IMR-90 (cell line): ENCODE results near the gene GXYLT2. TPM values are rescaled to one million over a fixed set of nuclear protein-coding genes. Genes with fewer than 3 reads are reported as not detected.

Experiments used
- ATAC-seq: fragments of 200-7000 bp; cut with Tn5 transposase; 2 replicates; pipeline ENCODE4 v1.9.1; 2020; ENCODE audit warnings: low read depth, mild to moderate bottlenecking, moderate library complexity
- BruUV-seq: library from RNA; stranded (reverse); fragments of 400-500 nt; replicated peaks from 2 replicates; lab custom pipeline; 2021; lab: Mats Ljungman, UMichigan
- CTCF ChIA-PET: fragments of 300-600 bp; formaldehyde crosslinking; extraction: SDS; loops from one replicate; lab custom pipeline; 2021; ENCODE audit warnings: antibody characterized with exemption; lab: Yijun Ruan, JAX
- POLR2A ChIA-PET: fragments of 300-600 bp; sonication (Branson Sonifier 250); formaldehyde crosslinking; loops from one replicate; lab custom pipeline; 2022; ENCODE audit warnings: antibody characterized with exemption; ENCODE audit not compliant: unreplicated experiment; lab: Charles Lee
- DNase-seq: peaks from one replicate; pipeline ENCODE4 v3.0.0; 2013
- H2AFZ ChIP-seq: replicated peaks from 2 replicates; pipeline ENCODE3; 2013; ENCODE audit warnings: low read length, mild to moderate bottlenecking; ENCODE audit not compliant: poor library complexity
- H2AK5ac ChIP-seq: 2 replicates; pipeline ENCODE4 v1.6.1; 2013; ENCODE audit warnings: low read depth, low read length, inconsistent platforms
- H2AK9ac ChIP-seq: replicated peaks from 2 replicates; pipeline ENCODE3; 2013; ENCODE audit warnings: mild to moderate bottlenecking, low read depth, low read length, moderate library complexity; ENCODE audit not compliant: poor library complexity
- H2BK120ac ChIP-seq: 2 replicates; pipeline ENCODE4 v1.6.1; 2013; ENCODE audit warnings: low read depth, low read length, inconsistent platforms
- H2BK15ac ChIP-seq: 3 replicates; pipeline ENCODE4 v1.6.1; 2013; ENCODE audit warnings: low read depth, low read length, inconsistent platforms
- H2BK20ac ChIP-seq: 2 replicates; pipeline ENCODE4 v1.6.1; 2013; ENCODE audit warnings: low read depth, mild to moderate bottlenecking, inconsistent platforms, low read length, moderate library complexity
- H2BK5ac ChIP-seq: 2 replicates; pipeline ENCODE4 v1.6.1; 2013; ENCODE audit warnings: mild to moderate bottlenecking, low read depth, low read length, inconsistent platforms; ENCODE audit not compliant: poor library complexity, severe bottlenecking
- H3K14ac ChIP-seq: replicated peaks from 2 replicates; pipeline ENCODE4 v1.6.1; 2013; ENCODE audit warnings: low read depth, low read length, inconsistent platforms
- H3K18ac ChIP-seq: 2 replicates; pipeline ENCODE4 v1.6.1; 2013; ENCODE audit warnings: low read depth, low read length, control low read depth
- H3K23ac ChIP-seq: 2 replicates; pipeline ENCODE4 v1.6.1; 2013; ENCODE audit warnings: low read depth, low read length, inconsistent platforms
- H3K27ac ChIP-seq: 2 replicates; pipeline ENCODE4 v1.5.1; 2013; ENCODE audit warnings: mild to moderate bottlenecking, control low read depth, low read length; ENCODE audit not compliant: insufficient read depth
- H3K27me3 ChIP-seq: 2 replicates; pipeline ENCODE4 v1.6.1; 2013; ENCODE audit warnings: low read length; ENCODE audit not compliant: control insufficient read depth, insufficient read depth
- H3K36me3 ChIP-seq: 2 replicates; pipeline ENCODE4 v1.6.1; 2013; ENCODE audit warnings: low read length, mixed read lengths; ENCODE audit not compliant: control insufficient read depth, insufficient read depth
- H3K4ac ChIP-seq: 2 replicates; pipeline ENCODE4 v1.6.1; 2013; ENCODE audit warnings: low read depth, low read length, inconsistent platforms
- H3K4me1 ChIP-seq: 2 replicates; pipeline ENCODE4 v1.6.1; 2013; ENCODE audit warnings: low read length, mixed read lengths; ENCODE audit not compliant: control insufficient read depth, insufficient read depth
- H3K4me2 ChIP-seq: 2 replicates; pipeline ENCODE4 v1.6.1; 2013; ENCODE audit warnings: low read depth, mild to moderate bottlenecking, control low read depth, low read length, moderate library complexity
- H3K4me3 ChIP-seq: 2 replicates; pipeline ENCODE4 v1.5.1; 2013; ENCODE audit warnings: low read depth, mild to moderate bottlenecking, control low read depth, low read length, moderate library complexity; ENCODE audit not compliant: insufficient read depth
- H3K56ac ChIP-seq: 2 replicates; pipeline ENCODE4 v1.6.1; 2013; ENCODE audit warnings: low read length, inconsistent platforms; ENCODE audit not compliant: insufficient read depth; ENCODE audit errors: extremely low read depth
- H3K79me1 ChIP-seq, 2 experiments: 2 replicates each; pipeline ENCODE4 v1.6.1; 2013; ENCODE audit warnings: low read length in 2 of 2, inconsistent platforms in 1 of 2, low read depth in 1 of 2
- H3K9ac ChIP-seq: 2 replicates; pipeline ENCODE4 v1.6.1; 2013; ENCODE audit warnings: low read depth, low read length, control low read depth
- H3K9me1 ChIP-seq: 2 replicates; pipeline ENCODE4 v1.6.1; 2013; ENCODE audit warnings: low read length, inconsistent platforms; ENCODE audit not compliant: insufficient read depth
- H3K9me3 ChIP-seq: 2 replicates; pipeline ENCODE4 v1.6.1; 2013; ENCODE audit warnings: low read length; ENCODE audit not compliant: control insufficient read depth, insufficient read depth
- H4K20me1 ChIP-seq: 2 replicates; pipeline ENCODE4 v1.6.1; 2013; ENCODE audit warnings: low read length, inconsistent platforms; ENCODE audit not compliant: insufficient read depth
- H4K5ac ChIP-seq: 2 replicates; pipeline ENCODE4 v1.6.1; 2013; ENCODE audit warnings: mild to moderate bottlenecking, low read depth, low read length, control low read depth
- H4K8ac ChIP-seq, 2 experiments: 2 replicates each; pipeline ENCODE4 v1.6.1; 2013; ENCODE audit warnings: low read depth in 2 of 2, low read length in 2 of 2, control low read depth in 1 of 2, inconsistent platforms in 1 of 2
- H4K91ac ChIP-seq: 2 replicates; pipeline ENCODE4 v1.6.1; 2013; ENCODE audit warnings: low read depth, low read length, inconsistent platforms; ENCODE audit not compliant: insufficient read depth
- BHLHE40 ChIP-seq: fragments of 150-350 bp; IDR thresholded peaks from 2 replicates; pipeline ENCODE4 v1.6.1; 2016; ENCODE audit warnings: mild to moderate bottlenecking, low read depth, low read length
- MAFK ChIP-seq: IDR thresholded peaks from 2 replicates; pipeline ENCODE4 v1.6.1; 2012; ENCODE audit warnings: low read depth, low read length, improper control_type of control experiment
- MAZ ChIP-seq: IDR thresholded peaks from 2 replicates; pipeline ENCODE4 v1.6.1; 2012; ENCODE audit warnings: low read depth, mild to moderate bottlenecking, low read length, improper control_type of control experiment, moderate library complexity, borderline replicate concordance
- NFE2L2 ChIP-seq: fragments of 150-350 bp; IDR thresholded peaks from 2 replicates; pipeline ENCODE4 v1.6.1; 2016; ENCODE audit warnings: low read depth, mild to moderate bottlenecking, low read length
- POLR2A ChIP-seq: IDR thresholded peaks from 2 replicates; pipeline ENCODE4 v1.6.1; 2012; ENCODE audit warnings: mild to moderate bottlenecking, low read depth, low read length
- RAD21 ChIP-seq: IDR thresholded peaks from 2 replicates; pipeline ENCODE4 v1.6.1; 2012; ENCODE audit warnings: low read length, improper control_type of control experiment
- RCOR1 ChIP-seq: IDR thresholded peaks from 2 replicates; pipeline ENCODE4 v1.6.1; 2012; ENCODE audit warnings: mild to moderate bottlenecking, low read length, improper control_type of control experiment; ENCODE audit not compliant: insufficient replicate concordance
- RFX5 ChIP-seq: IDR thresholded peaks from 2 replicates; pipeline ENCODE4 v1.8.0; 2012; ENCODE audit warnings: low read depth, mild to moderate bottlenecking, low read length, moderate library complexity
- WGBS, 2 experiments: methylation state at CpG; one replicate each; pipeline versions ENCODE4 v1.1.5 to v1.1.7; 2013; ENCODE audit warnings: missing lambda C conversion rate in 2 of 2; ENCODE audit not compliant: insufficient read length in 1 of 2; ENCODE audit errors: extremely low coverage in 2 of 2; 5-methylcytosine and 5-hydroxymethylcytosine counted together
- dilution Hi-C: fragments of 300-500 bp; cut with HindIII; formaldehyde crosslinking; loops from one replicate; pipeline ENCODE4 v1.14.3; 2018; ENCODE audit warnings: low sequenced_read_pairs; ENCODE audit not compliant: unreplicated experiment
- in situ Hi-C: fragments of 300-500 bp; cut with MboI; formaldehyde crosslinking; loops from 3 replicates; pipeline ENCODE4 v1.14.3; 2019; ENCODE audit warnings: low sequenced_read_pairs, inconsistent platforms, mixed read lengths
- intact Hi-C: fragments of 100-400 bp; cut with micrococcal nuclease; formaldehyde crosslinking; loops from 2 replicates; pipeline ENCODE4 v1.10.0; 2022
- polyA plus RNA-seq, 3 experiments: library from polyadenylated mRNA; depleted of rRNA; stranded (reverse); fragments of >200 nt; gene quantifications; 2 replicates each; pipeline ENCODE4 v1.2.3, GENCODE V29; 2012; ENCODE audit warnings: low replicate concordance in 1 of 3
- total RNA-seq: library from RNA; depleted of rRNA; stranded (reverse); fragments of >200 nt; gene quantifications from 2 replicates; pipeline ENCODE4 v1.2.3, GENCODE V29; 2012

GXYLT2 gene
- total and polyA plus RNA-seq, 2 of the 4 experiments (the other 2 are of a cell fraction) = 5.7 to 11.1 TPM

DNA sequence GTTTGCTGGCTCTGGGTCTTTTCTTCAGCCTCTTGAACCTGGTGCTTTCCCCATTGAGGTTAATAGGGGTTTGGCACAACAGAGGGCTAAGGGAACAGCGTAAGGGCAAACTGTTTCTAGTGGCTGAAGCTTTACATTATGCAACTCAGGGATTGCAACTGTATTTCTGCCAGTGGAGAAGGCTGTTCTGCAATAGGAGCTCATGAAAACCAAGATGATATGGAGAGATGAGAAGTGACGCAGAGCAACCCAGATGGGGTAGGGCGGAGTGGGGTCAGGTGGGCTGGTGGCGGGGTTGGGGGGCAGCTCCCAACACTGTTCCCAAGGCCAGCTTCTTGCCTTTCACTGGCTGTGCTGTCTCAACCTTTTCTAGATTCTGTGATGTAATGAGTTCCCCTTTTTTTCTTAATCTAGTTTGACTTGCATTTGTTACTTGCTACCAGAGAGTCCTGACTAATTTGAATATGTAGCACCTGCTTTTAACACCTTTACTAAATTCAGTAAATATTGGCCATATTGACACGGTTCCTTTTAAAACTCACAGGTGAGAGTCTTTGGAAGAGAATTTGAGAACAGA is 7.2 kb downstream of the GXYLT2 start:
- intact Hi-C loops = no loop called here
- no peak for ATAC-seq

More for the DNA sequence above, 7.2 kb downstream of the GXYLT2 start:
- H4K5ac ChIP-seq = no peak overlapping the region
- ChIA-PET CTCF (no interaction called here), POLR2A (no interaction called here)
- no peak overlapping the region for H3K4ac ChIP-seq
- TF ChIP-seq BHLHE40 (no peak), MAFK (no peak), RCOR1 (no peak), RAD21 (no peak), RFX5 (no peak), POLR2A (no peak), NFE2L2 (no peak), MAZ (no peak)
- no peak overlapping the region for H2BK20ac ChIP-seq
- H2AK5ac ChIP-seq = 0 out of 2 replicates have a peak overlapping the region, but pooled peaks have one; percentile 25
- H3K27ac ChIP-seq = no peak overlapping the region
- no peak overlapping the region for H4K8ac ChIP-seq
- no peak overlapping the region for H3K14ac ChIP-seq
- no peak overlapping the region for H3K18ac ChIP-seq
- peaks cover 0 to 23% of the 10 kb centered on the region in 2 experiments; a peak in 3 of 4 replicates for H3K79me1 ChIP-seq
- H2BK120ac ChIP-seq = no peak overlapping the region
- H2AFZ ChIP-seq = no peak overlapping the region
- no peak overlapping the region for H3K4me3 ChIP-seq
- BruUV-seq = no TSS peak
- in situ Hi-C loops (no loop called here), dilution Hi-C loops (no loop called here)
- no peaks in the 10 kb centered on the region for H3K9me3 ChIP-seq
- H3K4me2 ChIP-seq = no peak overlapping the region
- no peaks in the 10 kb centered on the region for H3K27me3 ChIP-seq
- no CpG with 5 or more reads among the region's 5 CpGs for WGBS, 2 experiments
- no peak overlapping the region for H3K56ac ChIP-seq
- no peak overlapping the region for H3K9ac ChIP-seq
- H4K91ac ChIP-seq = no peak overlapping the region
- peaks cover 1% of the 10 kb centered on the region; the same call in 1 of the 2 replicates for H3K36me3 ChIP-seq
- H3K9me1 ChIP-seq = peaks cover 8% of the 10 kb centered on the region
- peaks cover 8% of the 10 kb centered on the region; the same call in 1 of the 2 replicates for H4K20me1 ChIP-seq
- peaks cover 14% of the 10 kb centered on the region for H3K4me1 ChIP-seq
- no peak for DNase-seq
- no peak overlapping the region for H2BK15ac ChIP-seq
- H2AK9ac ChIP-seq = no peak overlapping the region
- H3K23ac ChIP-seq = no peak overlapping the region
- H2BK5ac ChIP-seq = no peak overlapping the region
